Measurements from ENCODE around the gene STK32A. TPM values are rescaled to one million over a fixed set of nuclear protein-coding genes. Genes with fewer than 3 reads are reported as not detected.

Gene STK32A
- total and polyA plus RNA-seq, 10 donors: 0.15 to 3.1 (median 0.90) TPM

GRCh38 chr5:147377682-147378081, 142.9 kb downstream of the STK32A start:
- WGBS, 5 donors: 88 to 97% (median 88%) methylated on average over 1 of the region's 1 CpG
- Histone ChIP-seq H3K9me3 (peaks cover 0 to 10% (median 4%) of the 10 kb centered on the region in 8 donors), H3K4me3 (no peak overlapping the region), H3K36me3 (no peaks in the 10 kb centered on the region), H3K4me1 (no peaks in the 10 kb centered on the region), H3K27ac (no peak overlapping the region), H3K27me3 (replicated peaks in 1 of 7) (no peaks in the 10 kb centered on the region)
- TF ChIP-seq POLR2A (IDR thresholded peaks at IDR 0.05): no peak
- TF ChIP-seq POLR2AphosphoS5 (IDR thresholded peaks at IDR 0.05): no peak
- TF ChIP-seq CTCF (IDR thresholded peaks at IDR 0.05 in 8 of 11, conservative IDR thresholded peaks at IDR 0.05 in 3 of 11): no peak
- intact Hi-C loops (cut with DNase I; ENCODE audit: low total_unique reads): no loop called here
- no peak for DNase-seq

- Histone ChIP-seq H3K27me3 (replicated peaks in 1 of 7) (no peaks in the 10 kb centered on the region), H3K9me3 (peaks cover 0 to 10% (median 4%) of the 10 kb centered on the region in 8 donors), H3K4me1 (no peaks in the 10 kb centered on the region), H3K4me3 (no peak overlapping the region), H3K27ac (no peak overlapping the region), H3K36me3 (no peaks in the 10 kb centered on the region)
- intact Hi-C loops (cut with DNase I; ENCODE audit: low total_unique reads): no loop called here
- WGBS, 5 donors: 74 to 89% (median 84%) methylated on average over 3 of the region's 3 CpGs
- TF ChIP-seq CTCF (IDR thresholded peaks at IDR 0.05 in 8 of 11, conservative IDR thresholded peaks at IDR 0.05 in 3 of 11): no peak
- TF ChIP-seq POLR2A (IDR thresholded peaks at IDR 0.05): no peak
- no peak for TF ChIP-seq POLR2AphosphoS5 (IDR thresholded peaks at IDR 0.05)
- DNase-seq: no peak
Measured at GRCh38 chr5:147381555-147381954, 146.7 kb downstream of the STK32A start.

- Histone ChIP-seq H3K9me3 (peaks cover 0 to 10% (median 4%) of the 10 kb centered on the region in 8 donors), H3K4me3 (peak overlapping the region in 3 of 8 donors; percentile 5 to 55 (median 17)), H3K4me1 (no peaks in the 10 kb centered on the region), H3K27ac (peak overlapping the region in 1 of 8 donors; percentile 24), H3K27me3 (replicated peaks in 1 of 7) (no peaks in the 10 kb centered on the region), H3K36me3 (no peaks in the 10 kb centered on the region)
- intact Hi-C loops (cut with DNase I; ENCODE audit: low total_unique reads): no loop called here
- no peak for DNase-seq
- 68 to 73% (median 71%) methylated on average over 4 of the region's 4 CpGs for WGBS, 5 donors
- TF ChIP-seq CTCF (IDR thresholded peaks at IDR 0.05 in 8 of 11, conservative IDR thresholded peaks at IDR 0.05 in 3 of 11): no peak
- TF ChIP-seq POLR2AphosphoS5 (IDR thresholded peaks at IDR 0.05): no peak
- no peak for TF ChIP-seq POLR2A (IDR thresholded peaks at IDR 0.05)
Measured at GRCh38 chr5:147382776-147383175, 147.9 kb downstream of the STK32A start.

GRCh38 chr5:147384346-147385193, 149.7 kb downstream of the STK32A start:
- Histone ChIP-seq H3K9me3 (no peaks in the 10 kb centered on the region), H3K27me3 (replicated peaks in 1 of 7) (no peaks in the 10 kb centered on the region), H3K4me1 (no peaks in the 10 kb centered on the region), H3K36me3 (no peaks in the 10 kb centered on the region), H3K4me3 (no peak overlapping the region), H3K27ac (no peak overlapping the region)
- intact Hi-C loops (cut with DNase I; ENCODE audit: low total_unique reads): no loop called here
- no peak for TF ChIP-seq POLR2A (IDR thresholded peaks at IDR 0.05)
- no peak for TF ChIP-seq CTCF (IDR thresholded peaks at IDR 0.05 in 8 of 11, conservative IDR thresholded peaks at IDR 0.05 in 3 of 11)
- TF ChIP-seq POLR2AphosphoS5 (IDR thresholded peaks at IDR 0.05): no peak
- no peak for DNase-seq
- WGBS, 5 donors: 73 to 84% (median 78%) methylated on average over 6 of the region's 6 CpGs

All from spleen (tissue), 11 donors.